Medulla oblongata (tissue), 1 donor: Measurements from ENCODE around the gene MYEOV.

Experiments used
- DNase-seq: peaks from one replicate; pipeline ENCODE4 v3.0.0-alpha.2; 2015; ENCODE audit errors: extremely low spot score

Gene MYEOV

DNA sequence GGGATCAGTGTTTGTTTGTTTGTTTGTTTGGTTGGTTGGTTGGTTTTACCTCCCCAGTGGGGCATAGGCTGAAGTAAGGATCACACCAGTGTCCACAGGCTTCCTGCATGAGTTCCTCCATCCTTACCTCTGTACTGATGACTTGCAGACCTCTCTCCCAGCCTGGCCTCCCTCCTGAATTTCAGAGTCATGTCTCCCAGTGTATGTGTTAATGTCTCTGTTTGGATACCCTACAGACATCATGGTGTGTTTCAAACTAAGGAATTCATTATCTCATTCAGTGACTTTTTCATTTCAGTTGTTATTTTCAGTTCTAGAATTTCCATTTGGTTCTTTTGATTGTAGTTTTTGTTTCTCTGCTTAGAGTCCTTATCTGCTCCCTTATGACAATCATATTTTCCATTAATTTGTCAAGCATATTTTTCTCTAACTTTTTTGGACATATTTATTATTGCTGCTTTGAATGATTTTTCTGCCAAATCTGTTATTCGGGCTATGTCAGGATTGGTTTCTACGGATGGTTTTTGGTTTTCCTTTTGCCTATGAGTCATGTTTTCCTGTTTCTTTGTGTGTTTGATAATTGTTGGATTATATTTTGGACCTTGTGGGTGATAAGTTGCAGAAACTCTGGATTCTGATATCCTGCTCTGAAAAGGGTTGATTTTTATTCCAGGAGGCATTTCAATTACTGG, 23.6 kb downstream of the MYEOV start:
- no peak for DNase-seq

DNA sequence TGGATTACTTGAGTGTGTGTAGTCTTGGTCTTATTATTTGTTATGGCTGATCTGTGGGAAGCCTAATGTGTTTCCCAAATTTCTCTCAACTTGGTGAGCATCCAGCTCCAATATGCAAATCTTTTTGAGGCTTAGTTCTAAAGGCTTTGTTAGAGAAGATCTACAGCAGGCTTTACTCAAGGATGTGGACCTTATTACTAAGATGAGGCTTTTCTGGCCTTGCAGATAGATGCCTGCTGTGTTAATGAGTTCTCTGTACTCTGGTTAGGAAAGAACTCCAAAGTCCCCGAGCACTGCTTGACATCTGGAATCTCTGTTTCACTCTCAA, 24.1 kb downstream of the MYEOV start:
- DNase-seq, result no peak

- no peak for DNase-seq
These were observed 25.5 kb downstream of the MYEOV start for GRCh38 chr11:69319255-69320106.

DNA sequence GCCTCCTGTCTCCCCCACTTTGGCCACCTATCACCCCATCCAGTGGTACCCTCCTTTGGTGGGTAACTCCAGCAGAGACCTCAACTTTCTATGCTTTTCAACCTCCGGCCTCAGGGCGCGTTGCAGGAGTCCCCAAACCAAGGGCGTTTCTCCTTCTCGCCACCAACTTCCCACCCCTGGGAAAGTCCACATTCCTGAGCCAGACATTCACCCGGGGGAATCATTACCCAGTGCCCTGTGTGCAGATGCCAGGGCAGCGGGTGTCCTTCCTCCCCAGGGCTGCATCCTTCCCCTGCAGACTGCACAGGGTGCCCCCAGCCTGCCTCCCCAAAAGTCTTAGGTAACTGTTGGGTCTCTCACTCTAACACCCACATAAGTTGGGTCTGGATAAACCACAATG, 26.4 kb downstream of the MYEOV start:
- DNase-seq, result no peak

- no peak for DNase-seq
These were observed 27.1 kb downstream of the MYEOV start for GRCh38 chr11:69320756-69321741.

DNA sequence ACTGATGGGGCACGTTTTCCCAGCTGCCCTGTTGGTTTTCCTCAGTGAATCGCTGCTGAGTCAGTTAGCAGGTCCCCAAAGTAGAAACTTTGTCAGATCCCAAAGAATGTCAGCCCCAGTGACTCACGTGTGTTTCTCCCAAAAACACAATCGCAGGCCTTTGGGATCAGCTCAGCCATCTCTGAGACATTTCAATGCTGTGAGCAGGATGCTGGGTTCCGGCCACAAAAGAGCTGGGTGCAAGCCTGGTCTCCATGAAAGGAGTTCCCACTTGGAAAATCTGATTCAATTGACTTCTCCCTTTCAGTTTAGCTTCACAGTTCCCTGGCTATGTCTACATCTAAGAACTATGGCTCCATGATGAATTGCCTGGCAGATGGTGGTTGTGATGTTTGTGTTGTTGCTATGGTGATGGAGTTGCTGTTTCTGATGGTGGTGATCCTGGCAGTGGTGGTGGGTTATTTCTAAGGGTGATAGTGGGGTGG, 28.0 kb downstream of the MYEOV start:
- DNase-seq, result no peak

GRCh38 chr11:69325446-69325845, 31.5 kb downstream of the MYEOV start:
- no peak for DNase-seq

DNA sequence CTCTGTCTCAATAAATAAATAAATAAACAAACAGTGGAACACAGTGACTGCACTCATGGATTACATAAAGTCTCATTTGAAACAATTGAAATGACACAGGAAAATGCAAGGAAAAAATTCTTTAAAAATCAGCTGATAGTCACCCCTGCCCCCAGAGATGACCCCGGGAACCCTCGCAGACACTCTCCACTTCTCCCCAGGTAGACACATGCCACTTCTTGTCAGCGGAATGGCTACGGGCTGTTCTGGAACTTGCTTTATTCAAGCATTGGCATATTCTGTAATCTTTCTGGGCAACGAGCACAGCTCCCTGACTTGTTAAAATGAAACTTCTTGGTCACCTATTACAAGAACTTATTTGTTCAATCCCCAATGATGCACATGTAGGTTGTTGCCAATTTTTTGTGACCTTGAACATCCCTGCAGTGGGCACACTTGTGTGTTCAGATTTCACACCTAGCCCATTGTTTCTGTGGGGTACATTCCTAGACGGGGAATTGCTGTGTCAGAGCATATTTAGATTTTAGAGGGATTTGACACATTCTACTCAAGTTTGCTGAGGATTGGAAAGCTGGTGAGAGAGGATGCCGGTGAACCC, 32.8 kb downstream of the MYEOV start:
- DNase-seq, result no peak

- no peak for DNase-seq
These were observed 33.8 kb downstream of the MYEOV start for GRCh38 chr11:69327741-69328191.

DNA sequence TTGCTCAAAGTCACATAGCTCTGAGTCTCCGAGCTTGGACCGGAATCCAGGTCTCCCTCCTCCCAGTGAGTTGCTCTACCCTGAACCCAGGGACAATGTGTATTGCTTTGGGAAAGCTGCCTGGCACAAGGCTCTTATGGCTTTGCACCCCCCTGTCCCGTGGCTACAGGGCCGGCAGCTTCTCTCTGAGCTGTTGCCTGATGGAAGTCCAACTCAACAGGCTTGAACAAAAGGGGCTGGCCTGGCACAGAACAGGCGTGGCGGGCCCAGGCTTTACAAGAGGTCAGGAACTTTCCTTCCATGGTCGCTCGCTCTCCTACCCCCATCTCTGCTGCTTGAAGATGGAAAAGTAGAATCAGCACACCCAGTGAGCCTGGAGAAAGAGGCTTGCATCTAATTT, 34.3 kb downstream of the MYEOV start:
- DNase-seq, result peak; percentile 10

- no peak for DNase-seq
These were observed 35.6 kb downstream of the MYEOV start for GRCh38 chr11:69329581-69329980.

GRCh38 chr11:69330330-69330729, 36.4 kb downstream of the MYEOV start:
- no peak for DNase-seq

GRCh38 chr11:69333149-69333710, 39.3 kb downstream of the MYEOV start:
- no peak for DNase-seq

DNA sequence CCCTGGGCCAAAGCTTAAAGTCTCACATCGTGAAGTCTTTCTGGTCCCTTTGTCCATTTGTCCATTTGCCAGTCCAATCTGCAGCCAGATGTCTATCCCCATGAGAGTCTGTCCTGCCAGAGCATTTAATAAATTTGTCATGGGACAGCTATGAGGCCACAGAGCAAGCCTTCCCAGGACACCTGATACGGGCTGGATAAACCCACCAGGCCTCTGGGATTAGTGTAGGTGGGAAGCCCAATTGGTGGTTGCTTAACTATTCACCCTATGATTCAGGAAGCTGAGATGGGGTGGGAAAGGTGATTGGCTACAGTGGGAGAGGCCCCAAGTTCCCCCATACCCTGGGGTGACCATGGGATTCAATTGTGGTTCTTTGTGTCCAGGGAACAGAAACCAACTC, 39.9 kb downstream of the MYEOV start:
- no peak for DNase-seq

DNA sequence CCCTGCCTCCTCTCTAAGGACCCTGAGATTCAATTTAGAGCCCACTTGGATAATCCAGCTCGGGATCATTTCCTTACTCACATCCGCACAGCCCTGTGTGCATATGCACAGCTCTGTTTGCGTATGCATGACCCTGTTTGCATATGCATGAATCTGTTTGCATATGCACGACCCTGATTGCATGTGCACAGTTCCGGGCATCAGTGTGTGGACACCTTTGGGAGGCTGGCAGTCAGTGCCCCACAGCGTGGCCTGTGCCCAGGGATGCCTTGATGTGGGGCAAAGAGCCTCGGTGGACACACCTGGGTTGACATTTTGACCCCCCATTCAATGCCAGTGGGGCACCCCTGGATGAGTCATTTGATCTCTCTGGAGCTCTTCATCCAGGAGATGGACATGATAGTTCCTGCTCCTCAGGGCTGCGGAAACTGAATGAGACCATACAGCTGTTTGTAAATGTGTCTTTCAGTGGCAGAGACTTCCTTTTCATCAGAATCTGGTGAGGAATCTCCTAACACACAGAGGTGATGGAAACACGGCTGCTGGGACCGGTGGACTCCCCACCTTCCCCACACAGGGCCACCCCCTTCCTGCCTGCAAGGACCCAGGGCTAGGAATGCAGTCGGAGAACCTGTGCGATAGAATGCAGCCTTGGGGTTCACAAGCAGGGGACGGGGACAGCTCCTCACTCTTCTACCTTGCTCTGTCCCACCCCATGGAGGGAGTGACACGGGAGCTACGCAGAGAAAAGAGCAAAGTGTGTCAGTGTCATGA, 41.2 kb downstream of the MYEOV start:
- no peak for DNase-seq

GRCh38 chr11:69335781-69336405, 41.9 kb downstream of the MYEOV start:
- DNase-seq, result no peak

GRCh38 chr11:69337211-69337721, 43.3 kb downstream of the MYEOV start:
- DNase-seq, result no peak

- DNase-seq, result no peak
These were observed 45.2 kb downstream of the MYEOV start for GRCh38 chr11:69339041-69339733.

GRCh38 chr11:69339983-69340565, 46.1 kb downstream of the MYEOV start:
- DNase-seq, result no peak
